Measurements from ENCODE around the gene WDFY2.

DNA sequence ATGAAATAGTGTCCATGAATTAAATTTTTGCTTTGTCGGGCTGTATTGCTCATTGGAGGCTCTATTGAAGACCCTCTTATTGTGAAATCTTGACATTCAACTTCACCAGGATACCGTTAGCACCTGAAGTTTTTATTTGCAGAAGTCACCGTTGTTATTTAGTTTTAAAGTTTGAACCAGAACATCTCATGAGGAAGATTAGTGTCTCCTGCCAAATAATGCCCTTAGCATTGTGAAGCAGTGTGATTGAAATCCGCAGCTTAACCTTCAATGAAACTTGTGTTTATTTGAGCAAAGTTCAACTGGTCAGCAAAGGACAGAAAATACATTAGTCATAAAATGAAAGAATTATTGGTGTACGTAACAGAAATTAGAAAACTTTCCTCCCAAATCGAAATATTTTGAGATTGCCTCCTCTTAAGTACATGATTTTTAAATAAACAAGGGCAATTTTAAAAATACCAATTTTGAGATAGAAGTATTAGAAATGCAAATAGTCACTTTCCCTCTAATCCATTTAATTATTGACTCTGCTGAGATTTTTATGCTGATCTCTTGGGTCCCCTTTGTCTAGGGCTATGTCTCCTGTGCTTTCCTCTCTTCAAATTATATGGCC lies 84.4 kb downstream of the WDFY2 start:
- TF ChIP-seq, protein P1, sequence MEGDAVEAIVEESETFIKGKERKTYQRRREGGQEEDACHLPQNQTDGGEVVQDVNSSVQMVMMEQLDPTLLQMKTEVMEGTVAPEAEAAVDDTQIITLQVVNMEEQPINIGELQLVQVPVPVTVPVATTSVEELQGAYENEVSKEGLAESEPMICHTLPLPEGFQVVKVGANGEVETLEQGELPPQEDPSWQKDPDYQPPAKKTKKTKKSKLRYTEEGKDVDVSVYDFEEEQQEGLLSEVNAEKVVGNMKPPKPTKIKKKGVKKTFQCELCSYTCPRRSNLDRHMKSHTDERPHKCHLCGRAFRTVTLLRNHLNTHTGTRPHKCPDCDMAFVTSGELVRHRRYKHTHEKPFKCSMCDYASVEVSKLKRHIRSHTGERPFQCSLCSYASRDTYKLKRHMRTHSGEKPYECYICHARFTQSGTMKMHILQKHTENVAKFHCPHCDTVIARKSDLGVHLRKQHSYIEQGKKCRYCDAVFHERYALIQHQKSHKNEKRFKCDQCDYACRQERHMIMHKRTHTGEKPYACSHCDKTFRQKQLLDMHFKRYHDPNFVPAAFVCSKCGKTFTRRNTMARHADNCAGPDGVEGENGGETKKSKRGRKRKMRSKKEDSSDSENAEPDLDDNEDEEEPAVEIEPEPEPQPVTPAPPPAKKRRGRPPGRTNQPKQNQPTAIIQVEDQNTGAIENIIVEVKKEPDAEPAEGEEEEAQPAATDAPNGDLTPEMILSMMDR (conservative IDR thresholded peaks at IDR 0.05): no peak
- TF ChIP-seq EZH2 (IDR thresholded peaks at IDR 0.05; ENCODE audit: low read depth): no peak

Data from PC-9 (cell line).